ENCODE results near the gene LMO2.
"Not testable (repeated sequence)": the region's sequence is repeated elsewhere in the genome, so short reads cannot be mapped to it uniquely, and the experiment has no call there.

The LMO2 gene

DNA sequence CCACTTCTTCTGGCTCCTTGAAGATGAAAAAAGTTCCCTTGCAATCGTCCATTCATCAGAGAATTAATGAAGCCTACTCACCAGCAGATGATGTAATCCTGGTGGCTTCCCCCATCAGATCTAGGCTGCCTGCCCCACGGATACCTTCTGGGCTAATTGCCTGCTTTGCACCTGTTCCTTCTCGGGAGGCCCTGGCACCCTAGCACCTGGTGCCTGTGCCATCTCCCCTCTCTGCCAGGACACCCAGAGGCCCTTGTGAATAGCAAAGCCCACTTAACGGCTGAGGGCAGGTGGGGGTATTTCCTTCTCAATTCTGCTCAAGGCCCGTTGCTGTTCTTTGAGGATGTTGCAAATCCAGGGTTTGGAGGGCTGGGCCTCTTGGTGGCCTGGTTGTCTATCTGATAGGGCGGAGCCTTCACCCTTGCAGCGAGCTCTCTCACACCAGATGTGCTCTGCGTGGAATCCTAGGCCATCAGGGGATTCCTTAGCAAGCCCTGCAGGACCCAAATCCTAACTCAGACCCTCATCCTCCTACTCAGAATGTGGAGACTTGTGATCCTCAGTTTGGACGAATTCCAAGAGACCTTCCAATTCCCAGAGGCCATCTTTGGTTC lies at the start of gene LMO2:
LMO2 (minus strand) TSS at position 363 of the 614 bp plus-strand sequence. CDS start 22,360 bp downstream, outside the sequence.
- no peak for DNase-seq (ENCODE audit: low read depth in 2 of 2)

DNA sequence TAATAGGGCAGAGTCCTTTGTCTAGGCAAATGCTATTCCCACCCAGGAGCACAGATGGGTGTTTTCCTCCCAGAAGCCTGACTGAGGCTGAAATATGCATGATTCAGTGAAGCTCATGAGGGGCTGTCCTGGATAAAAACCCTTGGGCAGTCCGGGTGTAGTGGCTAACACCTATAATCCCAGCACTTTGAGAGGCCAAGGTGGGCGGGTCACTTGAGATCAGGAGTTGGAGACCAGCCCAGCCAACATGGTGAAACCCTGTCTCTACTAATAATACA lies 48.6 kb upstream of the LMO2 start:
- DNase-seq (ENCODE audit: low read depth in 2 of 2) = no peak

DNA sequence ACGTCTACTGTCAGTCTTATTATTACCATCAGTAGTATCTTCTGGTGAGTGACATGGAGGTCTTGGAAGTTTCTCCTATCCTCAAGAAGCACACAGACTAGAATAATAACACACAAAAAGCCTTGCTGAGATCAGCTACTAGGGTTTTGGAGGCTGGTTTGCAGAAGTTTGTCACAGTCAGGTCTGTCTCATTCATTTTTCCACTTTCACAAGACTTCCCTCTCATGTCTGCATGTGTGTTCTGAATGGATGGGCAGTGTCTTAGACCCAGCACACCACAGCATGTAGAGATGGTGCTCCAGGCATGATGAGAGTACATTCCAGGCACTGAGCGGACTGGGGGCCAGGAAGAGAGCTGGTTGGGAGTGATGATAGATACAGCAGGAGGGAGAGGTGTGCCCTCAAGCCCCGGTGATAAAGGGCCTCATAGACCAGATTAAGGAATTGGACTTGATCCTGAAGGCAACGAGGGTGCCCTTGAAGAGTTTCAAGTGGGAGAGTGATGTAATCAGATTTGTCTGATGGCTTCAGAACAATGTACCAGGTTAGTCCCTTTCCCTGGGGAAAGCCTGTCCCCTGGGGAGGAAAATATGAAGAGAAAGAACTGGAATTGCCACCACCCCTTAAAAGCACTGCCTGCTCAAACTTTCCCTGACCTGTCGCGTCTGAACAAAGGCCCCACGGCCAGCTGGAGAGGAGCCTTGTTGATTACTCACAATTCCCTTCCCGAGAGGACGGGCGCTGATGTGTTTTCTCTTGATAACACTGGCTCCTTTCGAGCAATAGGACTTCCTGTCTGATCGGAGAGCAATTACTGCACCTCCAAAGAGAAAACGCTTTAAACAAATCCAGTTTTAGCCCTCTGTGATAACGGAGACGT lies 45.1 kb upstream of the LMO2 start:
- no peak for DNase-seq (ENCODE audit: low read depth in 2 of 2)

DNA sequence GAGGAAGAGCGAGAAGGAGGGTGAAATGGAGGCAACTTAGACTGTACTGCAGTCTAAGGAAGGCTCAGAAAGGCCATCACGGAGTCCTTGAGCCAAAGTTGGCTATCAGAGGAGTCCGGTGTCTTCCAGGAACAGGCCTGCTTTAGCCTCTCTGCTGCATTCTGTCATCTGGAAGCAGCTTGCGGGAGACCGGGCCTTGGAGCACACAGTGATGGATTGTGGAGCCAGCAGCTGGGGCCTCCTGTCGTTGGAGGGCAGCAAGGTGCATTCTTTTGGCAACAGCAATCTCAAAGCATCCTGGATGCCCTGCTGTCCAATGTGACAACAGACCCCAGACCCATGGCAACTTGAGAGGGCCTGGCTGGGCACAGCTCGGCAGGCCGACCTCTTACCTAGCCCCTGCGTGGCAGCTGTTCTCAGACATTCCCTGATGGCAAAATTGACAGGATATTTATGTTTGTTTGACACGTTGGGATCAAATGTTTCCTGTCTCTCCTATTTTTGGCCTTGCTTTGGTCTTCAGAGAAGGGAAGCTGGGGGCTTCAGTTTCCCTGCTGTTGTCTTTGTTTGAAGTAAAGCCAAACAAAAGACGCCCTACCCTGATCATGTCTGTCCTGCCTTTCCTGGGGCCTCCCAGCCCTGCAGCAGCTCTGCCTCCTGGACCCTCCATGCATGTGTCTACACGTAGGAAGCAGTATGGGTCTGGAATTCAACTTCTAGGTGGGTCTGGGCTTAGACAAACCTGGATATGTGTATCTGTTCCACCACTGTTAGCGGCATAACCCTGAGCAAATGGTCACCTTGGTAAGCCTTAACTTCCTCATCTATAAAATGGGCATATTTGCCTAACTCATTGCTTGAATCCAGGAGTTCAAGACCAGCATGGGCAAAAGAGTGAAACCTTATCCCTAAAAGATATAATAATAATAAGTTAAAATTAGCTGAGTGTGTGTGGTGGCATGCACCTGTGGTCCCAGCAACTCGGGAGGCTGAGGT lies 43.9 kb upstream of the LMO2 start:
- DNase-seq (ENCODE audit: low read depth in 2 of 2) = no peak

- no peak for DNase-seq (ENCODE audit: low read depth in 2 of 2)
Observed at GRCh38 chr11:33935005-33935404, 43.1 kb upstream of the LMO2 start.

- no peak for DNase-seq (ENCODE audit: low read depth in 2 of 2)
Observed at GRCh38 chr11:33934450-33934849, 42.6 kb upstream of the LMO2 start.

- DNase-seq (ENCODE audit: low read depth in 2 of 2) = no peak
Observed at GRCh38 chr11:33933602-33934001, 41.7 kb upstream of the LMO2 start.

GRCh38 chr11:33932721-33933120 lies 40.8 kb upstream of the LMO2 start:
- no peak for DNase-seq (ENCODE audit: low read depth in 2 of 2)

GRCh38 chr11:33931739-33932366 lies 40.0 kb upstream of the LMO2 start:
- not testable (repeated sequence) for DNase-seq (ENCODE audit: low read depth in 2 of 2)

- DNase-seq (ENCODE audit: low read depth in 2 of 2) = no peak
Observed at GRCh38 chr11:33931067-33931466, 39.2 kb upstream of the LMO2 start.

DNA sequence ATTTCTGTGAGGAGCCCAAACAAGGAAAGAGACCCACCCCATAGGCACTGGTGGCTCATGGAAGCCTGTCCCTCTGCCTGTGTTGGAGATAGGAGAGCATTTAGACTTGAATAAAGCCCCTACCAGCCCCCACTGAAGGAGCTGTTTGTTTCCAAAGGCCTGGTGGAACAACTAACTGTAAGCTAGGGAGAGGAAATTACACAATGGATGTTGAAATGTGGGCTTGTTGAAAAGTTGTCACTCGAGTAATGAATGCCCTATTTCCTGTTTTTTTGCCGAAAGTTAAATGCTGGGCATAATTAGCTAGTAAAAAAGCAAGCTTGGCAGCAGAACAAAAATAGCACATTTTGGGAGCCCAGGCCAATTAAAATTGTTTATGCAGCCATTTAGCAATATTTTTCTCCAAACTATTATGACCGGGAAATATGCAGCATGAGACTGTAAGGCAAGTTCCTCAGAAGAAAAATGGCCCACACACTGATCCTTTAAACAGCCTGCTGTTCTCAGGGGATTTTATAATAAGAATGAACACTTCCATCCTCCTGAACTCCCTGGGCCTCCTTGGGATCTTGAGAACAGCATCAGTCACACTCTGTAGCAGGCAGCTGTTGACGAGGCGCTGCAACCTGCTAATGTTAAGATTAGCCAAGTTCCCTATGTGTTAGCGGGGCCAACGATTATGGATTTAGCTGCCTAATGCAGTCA lies 38.6 kb upstream of the LMO2 start:
- no peak for DNase-seq (ENCODE audit: low read depth in 2 of 2)

- DNase-seq (ENCODE audit: low read depth in 2 of 2) = no peak
Observed at GRCh38 chr11:33928564-33928963, 36.7 kb upstream of the LMO2 start.

DNA sequence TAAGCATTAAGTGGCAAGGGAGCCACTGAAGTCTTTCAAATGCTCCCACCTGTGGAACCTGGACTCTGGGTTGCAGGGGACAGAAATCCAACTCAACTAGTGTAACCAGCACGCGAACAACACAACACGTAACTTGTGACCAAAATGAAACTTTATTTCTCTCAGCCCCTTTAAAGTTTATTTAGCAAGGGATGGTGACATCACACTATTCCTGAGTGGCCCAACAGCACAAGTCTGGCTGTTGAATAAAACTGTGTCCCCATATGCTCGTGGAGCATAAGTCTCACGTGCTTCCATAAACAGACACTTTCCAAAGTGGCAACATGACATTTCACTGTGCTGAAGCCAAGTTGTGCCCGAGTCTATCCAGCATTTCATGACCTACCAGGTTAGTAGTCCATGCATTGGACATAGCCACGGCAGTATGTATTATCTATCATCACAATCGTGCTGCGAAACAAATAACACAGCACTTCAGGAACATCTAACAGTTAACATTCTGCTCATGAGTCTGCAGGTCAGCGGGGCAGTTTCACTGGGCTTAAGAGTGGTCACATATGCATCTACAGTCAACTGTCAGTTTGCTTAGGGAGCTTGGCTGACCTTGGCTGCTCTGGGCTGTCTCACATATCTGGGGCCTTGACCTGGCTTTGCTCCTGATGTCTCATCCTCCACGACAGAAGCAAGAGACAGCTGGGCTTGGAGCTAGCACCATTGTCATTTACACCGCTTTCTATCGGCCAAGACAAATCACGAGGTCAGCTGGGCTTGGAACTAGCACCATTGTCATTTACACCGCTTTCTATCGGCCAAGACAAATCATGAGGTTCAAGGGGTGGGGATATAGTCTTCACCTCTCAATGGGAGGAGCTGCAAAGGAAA lies 35.0 kb upstream of the LMO2 start:
- no peak for DNase-seq (ENCODE audit: low read depth in 2 of 2)

- no peak for DNase-seq (ENCODE audit: low read depth in 2 of 2)
Observed at GRCh38 chr11:33924341-33924740, 32.5 kb upstream of the LMO2 start.

GRCh38 chr11:33923626-33924025 lies 31.8 kb upstream of the LMO2 start:
- DNase-seq (ENCODE audit: low read depth in 2 of 2) = no peak

- DNase-seq (ENCODE audit: low read depth in 2 of 2) = no peak
Observed at GRCh38 chr11:33920838-33921613, 29.1 kb upstream of the LMO2 start.

DNA sequence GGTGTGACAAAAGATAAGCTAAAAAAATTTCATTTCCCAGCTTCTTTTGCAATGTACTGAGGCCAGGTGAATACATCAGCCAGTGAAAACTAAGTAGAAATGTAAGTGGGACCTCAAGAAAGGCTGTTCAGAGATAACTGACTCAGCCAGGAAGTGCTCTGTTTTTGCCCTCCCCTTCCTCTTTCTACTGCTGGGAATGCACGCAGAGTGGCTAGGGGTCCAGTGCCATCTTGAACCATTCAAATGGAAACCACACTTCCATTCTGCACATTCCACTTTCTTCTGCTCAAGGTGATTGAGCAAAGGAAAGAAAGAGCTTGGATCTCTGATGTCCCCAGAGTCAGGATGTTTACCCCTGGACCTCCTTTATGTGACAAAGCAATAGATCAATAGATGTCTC lies 27.8 kb upstream of the LMO2 start:
- no peak for DNase-seq (ENCODE audit: low read depth in 2 of 2)

- DNase-seq (ENCODE audit: low read depth in 2 of 2) = not testable (repeated sequence)
Observed at GRCh38 chr11:33917402-33917801, 25.5 kb upstream of the LMO2 start.

DNA sequence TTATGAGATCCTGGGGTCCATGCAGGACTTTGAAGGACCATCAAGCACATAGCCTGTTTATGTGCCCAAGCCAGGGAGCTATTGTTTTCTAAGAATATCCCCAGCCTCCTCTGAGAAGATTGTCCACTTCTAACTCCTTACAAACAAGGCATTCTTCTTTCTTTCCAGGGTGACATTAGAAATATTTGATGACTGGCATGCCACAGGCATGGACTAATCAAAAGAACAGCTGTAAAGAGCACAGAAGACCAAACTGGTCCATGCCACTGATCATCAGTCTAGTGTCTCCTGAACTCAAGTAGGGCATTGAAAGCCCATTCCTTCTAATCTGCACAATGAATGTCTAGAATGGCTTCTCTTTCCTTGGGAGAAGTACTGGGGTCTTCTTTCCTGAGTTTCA lies 24.9 kb upstream of the LMO2 start:
- DNase-seq (ENCODE audit: low read depth in 2 of 2) = no peak
